Measurements from ENCODE around the gene SDK2.

SDK2 gene

GRCh38 chr17:73498886-73499554, 145.2 kb downstream of the SDK2 start:
- TF ChIP-seq EZH2phosphoT487 (IDR thresholded peaks at IDR 0.05; ENCODE audit: low read length) (no peak), CTCF (IDR thresholded peaks at IDR 0.05; ENCODE audit: low read length) (no peak), EZH2 (optimal IDR thresholded peaks at IDR 0.05; ENCODE audit: low read depth, low read length) (no peak)
- Histone ChIP-seq H3K9ac (ENCODE audit: low read length) (no peak overlapping the region), H4K20me1 (ENCODE audit: insufficient read depth, low read length) (no peaks in the 10 kb centered on the region), H3K9me2 (replicated peaks; ENCODE audit: insufficient read depth, low read length) (no peaks in the 10 kb centered on the region), H3K36me3 (replicated peaks; ENCODE audit: insufficient read depth, low read length) (no peaks in the 10 kb centered on the region), H3K4me2 (ENCODE audit: low read depth, low read length) (no peak overlapping the region), H3K27me3 (replicated peaks; ENCODE audit: insufficient read depth, low read length) (peaks cover 82% of the 10 kb centered on the region), H3K4me3 (ENCODE audit: low read length) (no peak overlapping the region), H3K4me1 (ENCODE audit: low read length) (no peaks in the 10 kb centered on the region), H3K9me3 (replicated peaks; ENCODE audit: insufficient read depth, low read length) (no peaks in the 10 kb centered on the region), H3K27ac (ENCODE audit: low read length) (no peak overlapping the region), H2AFZ (ENCODE audit: low read length) (no peak overlapping the region), H3K79me2 (ENCODE audit: low read length) (no peaks in the 10 kb centered on the region), H3F3A (ENCODE audit: insufficient read depth, low read length) (no peaks in the 10 kb centered on the region)
- DNase-seq = no peak

- Histone ChIP-seq H3K4me2 (ENCODE audit: low read depth, low read length) (no peak overlapping the region), H3K9me2 (replicated peaks; ENCODE audit: insufficient read depth, low read length) (no peaks in the 10 kb centered on the region), H3K9me3 (replicated peaks; ENCODE audit: insufficient read depth, low read length) (no peaks in the 10 kb centered on the region), H3K79me2 (ENCODE audit: low read length) (no peaks in the 10 kb centered on the region), H2AFZ (ENCODE audit: low read length) (no peak overlapping the region), H3K36me3 (replicated peaks; ENCODE audit: insufficient read depth, low read length) (no peaks in the 10 kb centered on the region), H3K27ac (ENCODE audit: low read length) (no peak overlapping the region), H3K4me1 (ENCODE audit: low read length) (no peaks in the 10 kb centered on the region), H3K27me3 (replicated peaks; ENCODE audit: insufficient read depth, low read length) (peaks cover 82% of the 10 kb centered on the region), H4K20me1 (ENCODE audit: insufficient read depth, low read length) (no peaks in the 10 kb centered on the region), H3K4me3 (ENCODE audit: low read length) (no peak overlapping the region), H3F3A (ENCODE audit: insufficient read depth, low read length) (no peaks in the 10 kb centered on the region), H3K9ac (ENCODE audit: low read length) (no peak overlapping the region)
- DNase-seq = no peak
- no peak for TF ChIP-seq CTCF (IDR thresholded peaks at IDR 0.05; ENCODE audit: low read length)
- TF ChIP-seq EZH2 (optimal IDR thresholded peaks at IDR 0.05; ENCODE audit: low read depth, low read length) = no peak
- TF ChIP-seq EZH2phosphoT487 (IDR thresholded peaks at IDR 0.05; ENCODE audit: low read length) = no peak
Measured at GRCh38 chr17:73498176-73498575, 146.1 kb downstream of the SDK2 start.

DNA sequence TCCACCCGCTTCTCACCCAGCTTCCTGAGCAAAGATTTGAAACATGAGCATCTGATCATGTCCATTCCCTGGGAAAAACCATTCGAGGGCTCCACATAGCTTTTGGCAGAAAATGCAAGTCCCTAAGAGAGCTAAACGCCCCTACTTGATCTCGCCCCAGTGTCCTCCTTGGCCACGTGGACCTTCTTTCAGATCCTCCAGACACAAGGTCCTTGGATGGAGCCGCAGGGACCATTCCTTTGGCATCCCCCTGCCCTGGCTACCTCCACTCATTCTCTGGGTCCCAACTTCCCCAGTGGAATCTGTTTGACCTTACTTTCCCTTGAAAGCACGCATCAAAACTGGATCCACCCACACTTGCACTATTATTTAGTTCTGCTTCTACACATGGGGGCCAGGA, 146.5 kb downstream of the SDK2 start:
- no peaks in the 10 kb centered on the region for H4K20me1 ChIP-seq (ENCODE audit: insufficient read depth, low read length)
- no peaks in the 10 kb centered on the region for H3K36me3 ChIP-seq (replicated peaks; ENCODE audit: insufficient read depth, low read length)
- H3K9me2 ChIP-seq (replicated peaks; ENCODE audit: insufficient read depth, low read length) = no peaks in the 10 kb centered on the region
- H3K4me3 ChIP-seq (ENCODE audit: low read length) = no peak overlapping the region
- DNase-seq = no peak
- no peak overlapping the region for H3K4me2 ChIP-seq (ENCODE audit: low read depth, low read length)
- H3K79me2 ChIP-seq (ENCODE audit: low read length) = no peaks in the 10 kb centered on the region
- no peaks in the 10 kb centered on the region for H3K4me1 ChIP-seq (ENCODE audit: low read length)
- no peak overlapping the region for H2AFZ ChIP-seq (ENCODE audit: low read length)
- H3K9me3 ChIP-seq (replicated peaks; ENCODE audit: insufficient read depth, low read length) = no peaks in the 10 kb centered on the region
- H3K27ac ChIP-seq (ENCODE audit: low read length) = no peak overlapping the region
- H3F3A ChIP-seq (ENCODE audit: insufficient read depth, low read length) = no peaks in the 10 kb centered on the region
- H3K27me3 ChIP-seq (replicated peaks; ENCODE audit: insufficient read depth, low read length) = peaks cover 82% of the 10 kb centered on the region
- H3K9ac ChIP-seq (ENCODE audit: low read length) = no peak overlapping the region
- no peak for TF ChIP-seq CTCF (IDR thresholded peaks at IDR 0.05; ENCODE audit: low read length)
- TF ChIP-seq EZH2phosphoT487 (IDR thresholded peaks at IDR 0.05; ENCODE audit: low read length) = no peak
- no peak for TF ChIP-seq EZH2 (optimal IDR thresholded peaks at IDR 0.05; ENCODE audit: low read depth, low read length)

Measured in MM.1S (cell line).